ENCODE measurements around the gene PRR35. TPM values are rescaled to one million over a fixed set of nuclear protein-coding genes. Genes with fewer than 3 reads are reported as not detected.

The PRR35 gene
- total RNA-seq, 1 donor from 2014 or later, result not detected

DNA sequence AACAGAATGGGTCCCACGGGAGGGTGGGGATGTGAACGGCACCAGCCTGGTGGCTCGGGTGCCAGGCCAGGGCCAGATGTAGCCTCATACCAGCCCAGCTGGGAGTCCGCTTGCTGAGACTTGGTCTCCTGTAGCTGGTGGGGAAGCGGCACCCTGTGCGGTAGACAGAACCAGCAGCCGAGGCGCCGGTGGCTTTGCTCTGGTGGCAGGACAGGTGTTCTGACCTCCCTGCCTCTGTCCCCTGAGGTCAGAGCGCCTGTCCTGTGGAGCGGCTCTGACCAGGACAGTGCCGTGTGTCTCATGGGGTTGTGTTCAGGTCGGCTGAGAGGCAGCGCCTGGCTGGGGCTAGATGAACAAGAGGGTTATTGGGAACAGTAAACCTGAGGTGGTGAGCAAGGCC is 49.8 kb downstream of the PRR35 start:
- intact Hi-C loops (cut with DNase I), result no loop called here
- Histone ChIP-seq H3K27ac (no peak overlapping the region), H3K4me1 (peaks cover 11% of the 10 kb centered on the region), H3K9me3 (no peaks in the 10 kb centered on the region), H3K27me3 (no peaks in the 10 kb centered on the region), H3K4me3 (no peak overlapping the region), H3K36me3 (no peaks in the 10 kb centered on the region)
- TF ChIP-seq POLR2AphosphoS5 (IDR thresholded peaks at IDR 0.05; ENCODE audit: insufficient read depth in 1 of 2, low read depth in 1 of 2), result no peak
- TF ChIP-seq, protein P1, sequence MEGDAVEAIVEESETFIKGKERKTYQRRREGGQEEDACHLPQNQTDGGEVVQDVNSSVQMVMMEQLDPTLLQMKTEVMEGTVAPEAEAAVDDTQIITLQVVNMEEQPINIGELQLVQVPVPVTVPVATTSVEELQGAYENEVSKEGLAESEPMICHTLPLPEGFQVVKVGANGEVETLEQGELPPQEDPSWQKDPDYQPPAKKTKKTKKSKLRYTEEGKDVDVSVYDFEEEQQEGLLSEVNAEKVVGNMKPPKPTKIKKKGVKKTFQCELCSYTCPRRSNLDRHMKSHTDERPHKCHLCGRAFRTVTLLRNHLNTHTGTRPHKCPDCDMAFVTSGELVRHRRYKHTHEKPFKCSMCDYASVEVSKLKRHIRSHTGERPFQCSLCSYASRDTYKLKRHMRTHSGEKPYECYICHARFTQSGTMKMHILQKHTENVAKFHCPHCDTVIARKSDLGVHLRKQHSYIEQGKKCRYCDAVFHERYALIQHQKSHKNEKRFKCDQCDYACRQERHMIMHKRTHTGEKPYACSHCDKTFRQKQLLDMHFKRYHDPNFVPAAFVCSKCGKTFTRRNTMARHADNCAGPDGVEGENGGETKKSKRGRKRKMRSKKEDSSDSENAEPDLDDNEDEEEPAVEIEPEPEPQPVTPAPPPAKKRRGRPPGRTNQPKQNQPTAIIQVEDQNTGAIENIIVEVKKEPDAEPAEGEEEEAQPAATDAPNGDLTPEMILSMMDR (IDR thresholded peaks at IDR 0.05), result no peak
- no peak for TF ChIP-seq POLR2A (IDR thresholded peaks at IDR 0.05)
- no peak for DNase-seq (ENCODE audit: extremely low spot score in 2 of 2)

GRCh38 chr16:610513-611381 is 50.6 kb downstream of the PRR35 start:
- intact Hi-C loops (cut with DNase I), result no loop called here
- H3K4me1 ChIP-seq, result peaks cover 11% of the 10 kb centered on the region
- no peak for DNase-seq (ENCODE audit: extremely low spot score in 2 of 2)
- no peak overlapping the region for H3K27ac ChIP-seq
- TF ChIP-seq, protein P1 (IDR thresholded peaks at IDR 0.05), result peak in 2 of 3 experiments; percentile 39 to 45
- no peak for TF ChIP-seq POLR2A (IDR thresholded peaks at IDR 0.05)
- no peaks in the 10 kb centered on the region for H3K27me3 ChIP-seq
- no peaks in the 10 kb centered on the region for H3K9me3 ChIP-seq
- no peaks in the 10 kb centered on the region for H3K36me3 ChIP-seq
- H3K4me3 ChIP-seq, result no peak overlapping the region

GRCh38 chr16:615122-615521 is 54.9 kb downstream of the PRR35 start:
- no peaks in the 10 kb centered on the region for H3K9me3 ChIP-seq
- H3K27ac ChIP-seq, result no peak overlapping the region
- H3K4me3 ChIP-seq, result no peak overlapping the region
- no peaks in the 10 kb centered on the region for H3K27me3 ChIP-seq
- no peak for DNase-seq (ENCODE audit: extremely low spot score in 2 of 2)
- peaks cover 18% of the 10 kb centered on the region for H3K4me1 ChIP-seq
- intact Hi-C loops (cut with DNase I), result no loop called here
- TF ChIP-seq POLR2AphosphoS5 (IDR thresholded peaks at IDR 0.05; ENCODE audit: insufficient read depth in 1 of 2, low read depth in 1 of 2) (no peak), POLR2A (IDR thresholded peaks at IDR 0.05) (no peak)
- TF ChIP-seq, protein P1 (IDR thresholded peaks at IDR 0.05), result no peak
- no peaks in the 10 kb centered on the region for H3K36me3 ChIP-seq

Small RNA genes lying within 50 kb of the gene (microRNA-seq; reads per million reads assigned to microRNA genes)
- gene MIR3176 (ENCODE audit: borderline number of aligned reads, borderline replicate concordance), result 1.9 reads per million
- not detected for gene MIR5587 (ENCODE audit: borderline number of aligned reads, borderline replicate concordance)

Small RNA genes lying within 50 kb of the gene (small RNA-seq; reads per million reads assigned to genes)
- gene MIR3176 (not detected), gene MIR5587 (not detected), gene Z98883.1 (not detected)

Other genes with a start within 250 kb of the PRR35 start
- gene AXIN1, start 207.7 kb upstream of the PRR35 start, total RNA-seq, result 16.9 TPM
- gene MRPL28, start 189.9 kb upstream of the PRR35 start, total RNA-seq, result 96.5 TPM
- 38.3 TPM for gene PGAP6, start 178.4 kb upstream of the PRR35 start, total RNA-seq
- gene NME4, start 163.2 kb upstream of the PRR35 start, total RNA-seq, result 88.6 TPM
- gene DECR2, start 158.5 kb upstream of the PRR35 start, total RNA-seq, result 17.9 TPM
- gene RAB11FIP3, start 134.7 kb upstream of the PRR35 start, total RNA-seq, result 36.6 TPM
- 38.3 TPM for gene CAPN15, start 32.7 kb upstream of the PRR35 start, total RNA-seq
- gene NHLRC4, start 6.6 kb downstream of the PRR35 start, total RNA-seq, result 0.74 TPM
- gene PIGQ, start 9.6 kb downstream of the PRR35 start, total RNA-seq, result 26.0 TPM
- 41.3 TPM for gene RAB40C, start 29.7 kb downstream of the PRR35 start, total RNA-seq
- gene WFIKKN1, start 70.6 kb downstream of the PRR35 start, total RNA-seq, result 3.2 TPM
- 187 TPM for gene METTL26, start 75.9 kb downstream of the PRR35 start, total RNA-seq
- gene MCRIP2, start 81.4 kb downstream of the PRR35 start, total RNA-seq, result 27.0 TPM
- 34.9 TPM for gene WDR90, start 89.0 kb downstream of the PRR35 start, total RNA-seq
- 91.1 TPM for gene RHOT2, start 107.7 kb downstream of the PRR35 start, total RNA-seq
- gene RHBDL1, start 115.3 kb downstream of the PRR35 start, total RNA-seq, result 1.7 TPM
- 124 TPM for gene STUB1, start 120.0 kb downstream of the PRR35 start, total RNA-seq
- gene JMJD8, start 123.9 kb downstream of the PRR35 start, total RNA-seq, result 62.9 TPM
- 12.3 TPM for gene WDR24, start 130.0 kb downstream of the PRR35 start, total RNA-seq
- 4.4 TPM for gene FBXL16, start 145.4 kb downstream of the PRR35 start, total RNA-seq
- 32.2 TPM for gene METRN, start 154.7 kb downstream of the PRR35 start, total RNA-seq
- 26.0 TPM for gene ANTKMT, start 160.8 kb downstream of the PRR35 start, total RNA-seq
- 7.6 TPM for gene CCDC78, start 166.0 kb downstream of the PRR35 start, total RNA-seq
- 5.2 TPM for gene HAGHL, start 166.7 kb downstream of the PRR35 start, total RNA-seq
- 32.7 TPM for gene CIAO3, start 180.6 kb downstream of the PRR35 start, total RNA-seq
- not detected for gene MSLN, start 200.3 kb downstream of the PRR35 start, total RNA-seq
- 17.2 TPM for gene RPUSD1, start 228.0 kb downstream of the PRR35 start, total RNA-seq
- gene CHTF18, start 228.2 kb downstream of the PRR35 start, total RNA-seq, result 4.9 TPM
- gene GNG13, start 240.3 kb downstream of the PRR35 start, total RNA-seq, result not detected